Measurements from ENCODE around the gene MCCC1. TPM values are rescaled to one million over a fixed set of nuclear protein-coding genes. Genes with fewer than 3 reads are reported as not detected.
"Not testable (repeated sequence)": the region's sequence is repeated elsewhere in the genome, so short reads cannot be mapped to it uniquely, and the experiment has no call there.

Gene MCCC1
- total and polyA plus RNA-seq, 10 of the 15 experiments (the other 5 are each of a cell fraction or from before 2014, with no cell fraction given): 35.0 to 71.7 (median 47.0) TPM

DNA sequence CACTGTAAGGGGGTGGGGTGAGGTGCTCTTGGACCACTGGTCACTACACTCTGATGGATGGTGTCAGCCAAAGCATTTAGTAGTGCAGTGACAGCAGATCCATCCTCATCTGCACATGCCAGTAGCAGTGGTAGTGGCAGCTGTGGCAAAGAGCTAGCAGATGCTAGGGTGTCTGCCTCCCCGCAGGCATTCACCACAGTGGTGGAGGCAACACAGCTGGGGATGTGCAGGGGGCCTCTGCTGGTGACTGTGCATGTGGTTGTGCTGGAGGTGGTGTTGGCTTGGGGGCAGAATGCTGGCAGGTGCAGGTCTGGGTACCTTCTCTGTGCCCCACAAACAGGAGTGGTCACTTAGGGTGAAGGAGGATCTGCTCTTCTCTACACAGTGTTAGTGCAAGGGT lies 99.5 kb downstream of the MCCC1 start (continued):
- TF ChIP-seq ZNF24 (IDR thresholded peaks at IDR 0.05) (no peak), NBN (IDR thresholded peaks at IDR 0.05) (no peak), SRF (IDR thresholded peaks at IDR 0.05; ENCODE audit: low read depth in 2 of 2, low read length in 2 of 2) (no peak), SMAD1 (IDR thresholded peaks at IDR 0.05; ENCODE audit: low read depth, partially characterized antibody) (no peak)
- TF ChIP-seq, protein P1, sequence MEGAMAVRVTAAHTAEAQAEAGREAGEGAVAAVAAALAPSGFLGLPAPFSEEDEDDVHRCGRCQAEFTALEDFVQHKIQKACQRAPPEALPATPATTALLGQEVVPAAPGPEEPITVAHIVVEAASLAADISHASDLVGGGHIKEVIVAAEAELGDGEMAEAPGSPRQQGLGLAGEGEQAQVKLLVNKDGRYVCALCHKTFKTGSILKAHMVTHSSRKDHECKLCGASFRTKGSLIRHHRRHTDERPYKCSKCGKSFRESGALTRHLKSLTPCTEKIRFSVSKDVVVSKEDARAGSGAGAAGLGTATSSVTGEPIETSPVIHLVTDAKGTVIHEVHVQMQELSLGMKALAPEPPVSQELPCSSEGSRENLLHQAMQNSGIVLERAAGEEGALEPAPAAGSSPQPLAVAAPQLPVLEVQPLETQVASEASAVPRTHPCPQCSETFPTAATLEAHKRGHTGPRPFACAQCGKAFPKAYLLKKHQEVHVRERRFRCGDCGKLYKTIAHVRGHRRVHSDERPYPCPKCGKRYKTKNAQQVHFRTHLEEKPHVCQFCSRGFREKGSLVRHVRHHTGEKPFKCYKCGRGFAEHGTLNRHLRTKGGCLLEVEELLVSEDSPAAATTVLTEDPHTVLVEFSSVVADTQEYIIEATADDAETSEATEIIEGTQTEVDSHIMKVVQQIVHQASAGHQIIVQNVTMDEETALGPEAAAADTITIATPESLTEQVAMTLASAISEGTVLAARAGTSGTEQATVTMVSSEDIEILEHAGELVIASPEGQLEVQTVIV (IDR thresholded peaks at IDR 0.05; ENCODE audit: borderline replicate concordance, partially characterized antibody): no peak

DNA sequence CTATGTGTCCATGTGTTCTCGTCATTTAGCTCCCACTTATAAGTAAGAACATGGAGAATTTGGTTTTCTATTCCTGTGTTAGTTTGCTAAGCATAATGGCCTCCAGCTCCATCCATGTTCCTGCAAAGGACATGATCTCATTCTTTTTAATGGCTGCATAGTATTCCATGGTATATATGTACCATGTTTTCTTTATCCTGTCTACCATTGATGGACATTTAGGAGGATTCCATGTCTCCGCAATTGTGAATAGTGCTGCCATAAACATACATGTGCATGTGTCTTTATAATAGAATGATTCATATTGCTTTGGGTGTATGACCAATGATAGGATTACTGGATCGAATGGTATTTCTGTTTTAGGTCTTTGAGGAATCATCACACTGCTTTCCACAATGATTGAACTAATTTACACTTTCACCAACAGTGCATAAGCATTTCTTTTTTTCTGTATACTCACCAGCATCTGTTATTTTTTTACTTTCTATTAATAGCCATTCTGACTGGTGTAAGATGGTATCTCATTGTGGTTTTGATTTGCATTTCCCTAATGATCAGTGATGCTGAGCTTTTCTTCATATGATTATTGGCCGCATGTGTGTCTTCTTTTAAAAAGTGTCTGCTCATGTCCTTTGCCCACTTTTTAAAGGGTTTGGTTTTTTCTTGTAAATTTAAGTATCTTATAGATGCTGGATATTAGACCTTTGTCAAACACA lies 105.7 kb downstream of the MCCC1 start:
- H3K4me2 ChIP-seq (ENCODE audit: control insufficient read depth, insufficient read depth); FAIRE-seq; H3K36me3 ChIP-seq (ENCODE audit: control insufficient read depth in 2 of 2, insufficient read depth in 2 of 2, low read length in 1 of 2); H3K4me1 ChIP-seq (ENCODE audit: control insufficient read depth, insufficient read depth, low read length); H2AFZ ChIP-seq (ENCODE audit: control insufficient read depth, low read depth, low read length); RAD21 ChIA-PET (ENCODE audit: unreplicated experiment); H3K27ac ChIP-seq (ENCODE audit: control insufficient read depth, insufficient read depth); DNase-seq (ENCODE audit: low read depth, low spot score); H3K9me3 ChIP-seq (replicated peaks; ENCODE audit: control insufficient read depth, insufficient read depth, low read length); intact Hi-C loops (cut with micrococcal nuclease; ENCODE audit: unreplicated experiment); H3K9ac ChIP-seq (ENCODE audit: control insufficient read depth, insufficient read depth, low read length); in situ Hi-C loops (cut with MboI); H3K27me3 ChIP-seq (replicated peaks in 1 of 2; ENCODE audit: control insufficient read depth in 2 of 2, insufficient read depth in 2 of 2, low read length in 1 of 2); H4K20me1 ChIP-seq (ENCODE audit: control insufficient read depth, insufficient read depth); H3K79me2 ChIP-seq (ENCODE audit: control insufficient read depth, insufficient read depth, low read length); H3K4me3 ChIP-seq; CTCF ChIA-PET; BruUV-seq (replicated peaks): not testable (repeated sequence)
- ChIA-PET SMC1A (ENCODE audit: uncharacterized antibody, unreplicated experiment) (interaction anchor here (1.5 kb wide), 1 partner anchor 19 kb away, joined by 3 read pairs; no protein-coding TSS in a partner anchor), POLR2A (interaction anchor here (0.7 kb wide), 1 partner anchor 22 kb away, joined by 4 read pairs; no protein-coding TSS in a partner anchor)
- WGBS (ENCODE audit: insufficient coverage, insufficient replicate concordance, low lambda C conversion rate, missing lambda C conversion rate): 38% methylated on average over 4 of the region's 4 CpGs
- TF ChIP-seq RUNX3 (IDR thresholded peaks at IDR 0.05; ENCODE audit: low read length) (peak; percentile 47; the same call in 1 of the 2 replicates), MEF2A (IDR thresholded peaks at IDR 0.05; ENCODE audit: insufficient read depth, low read depth, low read length) (0 out of 2 replicates have a peak, but pooled peaks have one; percentile 22), MEF2B (IDR thresholded peaks at IDR 0.05; ENCODE audit: partially characterized antibody, poor library complexity, severe bottlenecking) (peak; percentile 51)
- ATAC-seq: peak; percentile 60

Data from GM12878 (cell line).